Stimulated activated naive CD8-positive, alpha-beta T cell treated with anti-CD3 and anti-CD28 coated beads, Interleukin-15, Interleukin-2, amounts not matched to agents 100 ng/mL and 50 ng/mL, for 24 hours (primary cell): Measurements from ENCODE around the gene CENPX.

Experiments
- H3K27ac Mint-ChIP-seq: one replicate; pipeline ENCODE4 v1.8.0; 2021; ENCODE audit warnings: mild to moderate bottlenecking, mixed read lengths
- H3K27me3 Mint-ChIP-seq: one replicate; pipeline ENCODE4 v1.8.0; 2021; ENCODE audit warnings: mixed read lengths
- H3K36me3 Mint-ChIP-seq: one replicate; pipeline ENCODE4 v1.8.0; 2021; ENCODE audit warnings: low read depth, mixed read lengths
- H3K4me1 Mint-ChIP-seq: one replicate; pipeline ENCODE4 v1.8.0; 2021; ENCODE audit warnings: low read depth, mixed read lengths
- H3K4me3 Mint-ChIP-seq: one replicate; pipeline ENCODE4 v1.8.0; 2021; ENCODE audit warnings: mild to moderate bottlenecking, mixed read lengths
- H3K9me3 Mint-ChIP-seq: one replicate; pipeline ENCODE4 v1.8.0; 2021; ENCODE audit warnings: mixed read lengths

Gene CENPX

GRCh38 chr17:82037092-82037888, 14.6 kb upstream of the CENPX start, which contains the start of gene DCXR:
TSS of gene DCXR (minus strand) at chr17:82037697. CDS start at chr17:82037682, 15 bp downstream.
- Mint-ChIP-seq H3K4me3 (peak within 1 kb of the TSS; percentile 75), H3K9me3 (no peaks in the 10 kb centered on the region), H3K36me3 (no peaks in the 10 kb centered on the region), H3K4me1 (peaks cover 20% of the 10 kb centered on the region), H3K27me3 (no peaks in the 10 kb centered on the region), H3K27ac (peak within 1 kb of the TSS; percentile 86)

- peaks cover 20% of the 10 kb centered on the region for H3K4me1 Mint-ChIP-seq
- no peak overlapping the region for H3K27ac Mint-ChIP-seq
- H3K36me3 Mint-ChIP-seq = no peaks in the 10 kb centered on the region
- H3K4me3 Mint-ChIP-seq = peak overlapping the region; percentile 74
- H3K9me3 Mint-ChIP-seq = no peaks in the 10 kb centered on the region
- H3K27me3 Mint-ChIP-seq = no peaks in the 10 kb centered on the region
Observed at GRCh38 chr17:82036634-82037091, 14.0 kb upstream of the CENPX start.

GRCh38 chr17:82035956-82036633, 13.4 kb upstream of the CENPX start:
- peak overlapping the region; percentile 74 for H3K4me3 Mint-ChIP-seq
- H3K27me3 Mint-ChIP-seq = no peaks in the 10 kb centered on the region
- peaks cover 20% of the 10 kb centered on the region for H3K4me1 Mint-ChIP-seq
- H3K27ac Mint-ChIP-seq = no peak overlapping the region
- H3K36me3 Mint-ChIP-seq = no peaks in the 10 kb centered on the region
- no peaks in the 10 kb centered on the region for H3K9me3 Mint-ChIP-seq

- H3K27ac Mint-ChIP-seq = no peak overlapping the region
- no peaks in the 10 kb centered on the region for H3K27me3 Mint-ChIP-seq
- H3K36me3 Mint-ChIP-seq = no peaks in the 10 kb centered on the region
- no peaks in the 10 kb centered on the region for H3K9me3 Mint-ChIP-seq
- peak overlapping the region; percentile 74 for H3K4me3 Mint-ChIP-seq
- peaks cover 22% of the 10 kb centered on the region for H3K4me1 Mint-ChIP-seq
Observed at GRCh38 chr17:82035488-82035887, 12.8 kb upstream of the CENPX start.

GRCh38 chr17:82034371-82035011, 11.8 kb upstream of the CENPX start:
- H3K4me3 Mint-ChIP-seq = no peak overlapping the region
- peaks cover 28% of the 10 kb centered on the region for H3K4me1 Mint-ChIP-seq
- no peaks in the 10 kb centered on the region for H3K27me3 Mint-ChIP-seq
- no peaks in the 10 kb centered on the region for H3K36me3 Mint-ChIP-seq
- no peak overlapping the region for H3K27ac Mint-ChIP-seq
- no peaks in the 10 kb centered on the region for H3K9me3 Mint-ChIP-seq

GRCh38 chr17:82033359-82034085, 10.8 kb upstream of the CENPX start:
- Mint-ChIP-seq H3K27ac (no peak overlapping the region), H3K36me3 (no peaks in the 10 kb centered on the region), H3K4me1 (peaks cover 22% of the 10 kb centered on the region), H3K9me3 (no peaks in the 10 kb centered on the region), H3K27me3 (no peaks in the 10 kb centered on the region), H3K4me3 (no peak overlapping the region)

- H3K36me3 Mint-ChIP-seq = no peaks in the 10 kb centered on the region
- peaks cover 15% of the 10 kb centered on the region for H3K4me1 Mint-ChIP-seq
- H3K27ac Mint-ChIP-seq = no peak overlapping the region
- peak overlapping the region; percentile 58 for H3K4me3 Mint-ChIP-seq
- no peaks in the 10 kb centered on the region for H3K9me3 Mint-ChIP-seq
- no peaks in the 10 kb centered on the region for H3K27me3 Mint-ChIP-seq
Observed at GRCh38 chr17:82031885-82032627, 9.4 kb upstream of the CENPX start.

- Mint-ChIP-seq H3K27me3 (no peaks in the 10 kb centered on the region), H3K4me3 (peak within 1 kb of the TSS; percentile 72), H3K27ac (no peak within 1 kb of the TSS), H3K36me3 (no peaks in the 10 kb centered on the region), H3K9me3 (no peaks in the 10 kb centered on the region), H3K4me1 (peaks cover 15% of the 10 kb centered on the region)
Observed at GRCh38 chr17:82031303-82031884, 8.7 kb upstream of the CENPX start, which contains the start of gene RAC3. TSS of gene RAC3 (plus strand) at chr17:82031678. CDS start at chr17:82031762, 84 bp downstream.

- no peaks in the 10 kb centered on the region for H3K27me3 Mint-ChIP-seq
- no peaks in the 10 kb centered on the region for H3K9me3 Mint-ChIP-seq
- H3K27ac Mint-ChIP-seq = no peak overlapping the region
- no peaks in the 10 kb centered on the region for H3K36me3 Mint-ChIP-seq
- peak overlapping the region; percentile 72 for H3K4me3 Mint-ChIP-seq
- H3K4me1 Mint-ChIP-seq = peaks cover 15% of the 10 kb centered on the region
Observed at GRCh38 chr17:82030470-82031302, 8.0 kb upstream of the CENPX start.

- no peaks in the 10 kb centered on the region for H3K36me3 Mint-ChIP-seq
- H3K4me3 Mint-ChIP-seq = no peak overlapping the region
- H3K27me3 Mint-ChIP-seq = no peaks in the 10 kb centered on the region
- H3K4me1 Mint-ChIP-seq = peaks cover 10% of the 10 kb centered on the region
- no peaks in the 10 kb centered on the region for H3K9me3 Mint-ChIP-seq
- no peak overlapping the region for H3K27ac Mint-ChIP-seq
Observed at GRCh38 chr17:82029990-82030469, 7.4 kb upstream of the CENPX start.

GRCh38 chr17:82029391-82029790, 6.7 kb upstream of the CENPX start:
- no peak overlapping the region for H3K4me3 Mint-ChIP-seq
- no peak overlapping the region for H3K27ac Mint-ChIP-seq
- no peaks in the 10 kb centered on the region for H3K9me3 Mint-ChIP-seq
- no peaks in the 10 kb centered on the region for H3K36me3 Mint-ChIP-seq
- H3K27me3 Mint-ChIP-seq = no peaks in the 10 kb centered on the region
- H3K4me1 Mint-ChIP-seq = peaks cover 8% of the 10 kb centered on the region

- Mint-ChIP-seq H3K4me3 (no peak overlapping the region), H3K36me3 (no peaks in the 10 kb centered on the region), H3K27ac (no peak overlapping the region), H3K4me1 (peaks cover 12% of the 10 kb centered on the region), H3K27me3 (no peaks in the 10 kb centered on the region), H3K9me3 (no peaks in the 10 kb centered on the region)
Observed at GRCh38 chr17:82028966-82029365, 6.3 kb upstream of the CENPX start.

- H3K4me1 Mint-ChIP-seq = peaks cover 15% of the 10 kb centered on the region
- no peak overlapping the region for H3K4me3 Mint-ChIP-seq
- no peaks in the 10 kb centered on the region for H3K9me3 Mint-ChIP-seq
- no peaks in the 10 kb centered on the region for H3K27me3 Mint-ChIP-seq
- no peaks in the 10 kb centered on the region for H3K36me3 Mint-ChIP-seq
- H3K27ac Mint-ChIP-seq = no peak overlapping the region
Observed at GRCh38 chr17:82028246-82028645, 5.6 kb upstream of the CENPX start.
